SU-DHL-6 (cell line): Measurements from ENCODE around the gene RGS6.

Experiments used
- CTCF ChIP-seq: fragments of 200-600 bp; sonication (generic); IDR thresholded peaks from one replicate; pipeline ENCODE4 v1.5.1; 2017; ENCODE audit warnings: antibody characterized with exemption, mild to moderate bottlenecking, low read length, moderate library complexity; ENCODE audit not compliant: insufficient read depth, poor library complexity, severe bottlenecking
- EZH2phosphoT487 ChIP-seq: fragments of 200-600 bp; sonication (generic), shearing (Covaris generic); conservative IDR thresholded peaks from 2 replicates; pipeline ENCODE4 v1.6.1; 2018; ENCODE audit warnings: mild to moderate bottlenecking, antibody characterized with exemption, low read length, moderate library complexity, mixed read lengths

GRCh38 chr14:71883094-71883493 lies 49.1 kb upstream of the RGS6 start:
- TF ChIP-seq CTCF, result no peak
- no peak for TF ChIP-seq EZH2phosphoT487
